SU-DHL-6 (cell line): ENCODE results near the gene LHX4.

Source experiments
- CTCF ChIP-seq: fragments of 200-600 bp; sonication (generic); IDR thresholded peaks from one replicate; pipeline ENCODE4 v1.5.1; 2017; ENCODE audit warnings: antibody characterized with exemption, mild to moderate bottlenecking, low read length, moderate library complexity; ENCODE audit not compliant: insufficient read depth, poor library complexity, severe bottlenecking
- EZH2phosphoT487 ChIP-seq: fragments of 200-600 bp; sonication (generic), shearing (Covaris generic); conservative IDR thresholded peaks from 2 replicates; pipeline ENCODE4 v1.6.1; 2018; ENCODE audit warnings: mild to moderate bottlenecking, antibody characterized with exemption, low read length, moderate library complexity, mixed read lengths

- TF ChIP-seq CTCF: no peak
- no peak for TF ChIP-seq EZH2phosphoT487
These were observed at the start of gene LHX4 for GRCh38 chr1:180229483-180230415.
